ENCODE data around the gene OPN1MW3.

- TF ChIP-seq POLR2A (IDR thresholded peaks at IDR 0.05; ENCODE audit: low read depth, low read length) (no peak), CTCF (conservative IDR thresholded peaks at IDR 0.05; ENCODE audit: low read depth, low read length) (no peak), MAZ (IDR thresholded peaks at IDR 0.05; ENCODE audit: borderline replicate concordance, low read depth, low read length) (no peak), MAFK (IDR thresholded peaks at IDR 0.05; ENCODE audit: low read depth, low read length) (no peak), RCOR1 (IDR thresholded peaks at IDR 0.05; ENCODE audit: insufficient replicate concordance, low read length) (no peak), RFX5 (IDR thresholded peaks at IDR 0.05; ENCODE audit: low read depth, low read length) (no peak), RAD21 (IDR thresholded peaks at IDR 0.05; ENCODE audit: low read length) (no peak), CHD1 (IDR thresholded peaks at IDR 0.05; ENCODE audit: low read depth, low read length) (no peak), SMC3 (IDR thresholded peaks at IDR 0.05; ENCODE audit: low read depth, low read length) (no peak)
Measured at GRCh38 chrX:154320406-154320805, 63.0 kb downstream of the OPN1MW3 start.

All from IMR-90 (cell line).